ENCODE data around the gene SORCS2.

- TF ChIP-seq CTCF (IDR thresholded peaks at IDR 0.05; ENCODE audit: poor library complexity, severe bottlenecking) (no peak), EP300 (conservative IDR thresholded peaks at IDR 0.05; ENCODE audit: poor library complexity, severe bottlenecking) (no peak)
Measured at GRCh38 chr4:7275067-7275466, 82.7 kb downstream of the SORCS2 start.

All from neural cell (in vitro differentiated cells).